Mucosa of descending colon (tissue), 3 donors: ENCODE data around the gene SLC5A5. TPM values are rescaled to one million over a fixed set of nuclear protein-coding genes. Genes with fewer than 3 reads are reported as not detected.
"Not testable (repeated sequence)": the region's sequence is repeated elsewhere in the genome, so short reads cannot be mapped to it uniquely, and the experiment has no call there.

Experiments
- ATAC-seq: fragments of 200-7000 bp; cut with Tn5 transposase; one replicate; pipeline ENCODE4 v1.9.1; 2020; ENCODE audit warnings: mild to moderate bottlenecking, moderate library complexity
- DNase-seq, 3 donors: peaks; one replicate each; pipeline ENCODE4 v3.0.0-alpha.2; 2020
- H3K36me3 ChIP-seq: fragments of 200-600 bp; one replicate; pipeline ENCODE4 v1.8.0; 2021; ENCODE audit warnings: low read depth, mild to moderate bottlenecking
- H3K4me1 ChIP-seq: fragments of 200-600 bp; one replicate; pipeline ENCODE4 v1.8.0; 2021; ENCODE audit warnings: low read depth, mild to moderate bottlenecking
- H3K4me3 ChIP-seq: fragments of 200-600 bp; one replicate; pipeline ENCODE4 v1.8.0; 2021; ENCODE audit warnings: mild to moderate bottlenecking
- H3K9me3 ChIP-seq: fragments of 200-600 bp; one replicate; pipeline ENCODE4 v1.8.0; 2021; ENCODE audit warnings: mild to moderate bottlenecking
- intact Hi-C, 2 donors: fragments of 100-400 bp; cut with DNase I in 1 of 2; cut with micrococcal nuclease in 1 of 2; formaldehyde crosslinking; loops; one replicate each; pipeline versions ENCODE4 v1.11.0 to v1.11.1; 2022; cut with DNase I, micrococcal nuclease
- total RNA-seq, 3 donors: library from RNA; stranded (reverse); fragmentation: NEBNext Ultra II Directional in 2 of 3; extraction: Animal tissue kit (Norgen Biotek cat#: 25700) in 2 of 3; gene quantifications; one replicate each; pipeline versions ENCODE4 v1.2.1 to v1.2.4, GENCODE V29; 2021 to 2023
- TF ChIP-seq, protein P1 (sequence below): fragments of 200-600 bp; IDR thresholded peaks from one replicate; pipeline ENCODE4 v1.8.0; 2022; ENCODE audit warnings: antibody characterized with exemption, mild to moderate bottlenecking
- donor health status: DM: no; HTN: no; CAD: no; lungs with moderate emphysema.
- donor health status: DM: no; HTN: no; CAD: no.
- donor health status: DM: no; HTN: yes; CAD: no.

Gene SLC5A5
- total RNA-seq, 3 donors from 2014 or later: 0.19 TPM; not detected in 2

DNA sequence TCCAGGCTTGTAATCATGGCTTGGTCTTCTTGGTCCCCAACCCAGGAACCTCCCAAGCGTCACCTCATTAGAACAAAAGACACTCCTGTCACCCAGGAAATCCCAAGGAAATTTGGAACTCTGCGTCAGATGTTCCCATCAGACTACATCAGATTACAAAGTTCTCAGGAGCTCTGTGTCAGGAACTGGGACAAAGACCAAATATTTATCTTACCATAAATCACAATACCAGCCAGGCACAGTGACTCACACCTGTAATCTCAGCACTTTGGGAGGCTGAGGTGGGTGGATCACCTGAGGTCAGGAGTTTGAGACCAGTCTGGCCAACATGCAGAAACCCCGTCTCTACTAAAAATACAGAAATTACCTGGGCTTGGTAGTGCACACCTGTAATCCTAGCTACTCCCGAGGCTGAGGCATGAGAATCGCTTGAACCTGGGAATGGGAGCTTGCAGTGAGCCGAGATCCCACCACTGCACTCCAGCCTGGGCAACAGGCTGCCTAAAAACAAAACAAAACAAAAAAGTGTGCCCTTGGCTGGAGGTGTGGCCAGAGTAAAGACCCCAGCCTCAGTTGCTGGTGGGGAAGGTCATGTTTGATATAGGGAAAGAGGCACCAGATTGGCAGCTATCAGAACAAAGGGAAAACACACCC lies 44.3 kb downstream of the SLC5A5 start:
- TF ChIP-seq, protein P1, sequence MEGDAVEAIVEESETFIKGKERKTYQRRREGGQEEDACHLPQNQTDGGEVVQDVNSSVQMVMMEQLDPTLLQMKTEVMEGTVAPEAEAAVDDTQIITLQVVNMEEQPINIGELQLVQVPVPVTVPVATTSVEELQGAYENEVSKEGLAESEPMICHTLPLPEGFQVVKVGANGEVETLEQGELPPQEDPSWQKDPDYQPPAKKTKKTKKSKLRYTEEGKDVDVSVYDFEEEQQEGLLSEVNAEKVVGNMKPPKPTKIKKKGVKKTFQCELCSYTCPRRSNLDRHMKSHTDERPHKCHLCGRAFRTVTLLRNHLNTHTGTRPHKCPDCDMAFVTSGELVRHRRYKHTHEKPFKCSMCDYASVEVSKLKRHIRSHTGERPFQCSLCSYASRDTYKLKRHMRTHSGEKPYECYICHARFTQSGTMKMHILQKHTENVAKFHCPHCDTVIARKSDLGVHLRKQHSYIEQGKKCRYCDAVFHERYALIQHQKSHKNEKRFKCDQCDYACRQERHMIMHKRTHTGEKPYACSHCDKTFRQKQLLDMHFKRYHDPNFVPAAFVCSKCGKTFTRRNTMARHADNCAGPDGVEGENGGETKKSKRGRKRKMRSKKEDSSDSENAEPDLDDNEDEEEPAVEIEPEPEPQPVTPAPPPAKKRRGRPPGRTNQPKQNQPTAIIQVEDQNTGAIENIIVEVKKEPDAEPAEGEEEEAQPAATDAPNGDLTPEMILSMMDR: no peak
- intact Hi-C loops: no loop called here
- no peaks in the 10 kb centered on the region for H3K36me3 ChIP-seq
- H3K4me1 ChIP-seq: no peaks in the 10 kb centered on the region
- ATAC-seq: peak; percentile 93
- no peak for DNase-seq
- H3K4me3 ChIP-seq: no peak overlapping the region
- peaks cover 13% of the 10 kb centered on the region for H3K9me3 ChIP-seq

DNA sequence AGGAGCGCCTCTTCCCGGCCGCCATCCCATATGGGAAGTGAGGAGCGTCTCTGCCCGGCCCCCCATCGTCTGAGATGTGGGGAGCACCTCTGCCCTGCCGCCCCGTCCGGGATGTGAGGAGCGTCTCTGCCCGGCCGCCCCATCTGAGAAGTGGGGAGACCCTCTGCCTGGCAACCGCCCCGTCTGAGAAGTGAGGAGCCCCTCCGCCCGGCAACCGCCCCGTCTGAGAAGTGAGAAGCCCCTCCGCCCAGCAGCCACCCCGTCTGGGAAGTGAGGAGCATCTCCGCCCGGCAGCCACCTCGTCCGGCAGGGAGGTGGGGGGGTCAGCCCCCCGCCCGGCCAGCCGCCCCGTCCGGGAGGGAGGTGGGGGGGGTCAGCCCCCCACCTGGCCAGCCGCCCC lies 46.4 kb downstream of the SLC5A5 start:
- H3K4me1 ChIP-seq, H3K9me3 ChIP-seq, H3K36me3 ChIP-seq, ATAC-seq, H3K4me3 ChIP-seq, intact Hi-C loops, DNase-seq: not testable (repeated sequence)

DNA sequence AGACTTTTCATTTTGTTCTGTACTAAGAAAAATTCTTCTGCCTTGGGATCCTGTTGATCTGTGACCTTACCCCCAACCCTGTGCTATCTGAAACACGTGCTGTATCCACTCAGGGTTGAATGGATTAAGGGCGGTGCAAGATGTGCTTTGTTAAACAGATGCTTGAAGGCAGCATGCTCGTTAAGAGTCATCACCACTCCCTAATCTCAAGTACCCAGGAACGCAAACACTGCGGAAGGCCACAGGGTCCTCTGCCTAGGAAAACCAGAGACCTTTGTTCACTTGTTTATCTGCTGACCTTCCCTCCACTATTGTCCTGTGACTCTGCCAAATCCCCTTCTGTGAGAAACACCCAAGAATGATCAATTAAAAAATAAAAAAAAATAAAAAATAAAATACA lies 47.4 kb downstream of the SLC5A5 start:
- ATAC-seq, intact Hi-C loops: not testable (repeated sequence)

GRCh38 chr19:17920527-17920926 lies 48.8 kb downstream of the SLC5A5 start:
- Histone ChIP-seq H3K36me3 (no peaks in the 10 kb centered on the region), H3K4me1 (no peaks in the 10 kb centered on the region), H3K9me3 (no peaks in the 10 kb centered on the region), H3K4me3 (no peak overlapping the region)
- TF ChIP-seq, protein P1: no peak
- no peak for ATAC-seq
- no peak for DNase-seq
- intact Hi-C loops: no loop called here

More for the DNA sequence above, 47.4 kb downstream of the SLC5A5 start:
- H3K36me3 ChIP-seq, H3K9me3 ChIP-seq, DNase-seq, H3K4me3 ChIP-seq, H3K4me1 ChIP-seq: not testable (repeated sequence)

GRCh38 chr19:17922138-17922537 lies 50.4 kb downstream of the SLC5A5 start:
- TF ChIP-seq, protein P1: no peak
- H3K36me3 ChIP-seq: no peaks in the 10 kb centered on the region
- no peaks in the 10 kb centered on the region for H3K4me1 ChIP-seq
- H3K9me3 ChIP-seq: no peaks in the 10 kb centered on the region
- intact Hi-C loops: no loop called here
- DNase-seq: no peak
- H3K4me3 ChIP-seq: no peak overlapping the region
- no peak for ATAC-seq

- DNase-seq (no peak), ATAC-seq (no peak)
- Histone ChIP-seq H3K36me3 (no peaks in the 10 kb centered on the region), H3K9me3 (no peaks in the 10 kb centered on the region), H3K4me3 (no peak overlapping the region), H3K4me1 (no peaks in the 10 kb centered on the region)
- intact Hi-C loops: no loop called here
- TF ChIP-seq, protein P1: no peak
Observed at GRCh38 chr19:17926044-17926443, 54.3 kb downstream of the SLC5A5 start.

GRCh38 chr19:17929056-17929455 lies 57.3 kb downstream of the SLC5A5 start:
- H3K4me3 ChIP-seq: no peak overlapping the region
- no peak for ATAC-seq
- TF ChIP-seq, protein P1: no peak
- intact Hi-C loops: no loop called here
- peaks cover 17% of the 10 kb centered on the region for H3K4me1 ChIP-seq
- no peaks in the 10 kb centered on the region for H3K9me3 ChIP-seq
- no peaks in the 10 kb centered on the region for H3K36me3 ChIP-seq
- no peak for DNase-seq
